GM23248 (cell line): ENCODE measurements around the gene PCDHGC3.

Experiments
- EZH2 ChIP-seq: fragments of 200-600 bp; sonication (generic); IDR thresholded peaks from 2 replicates; pipeline ENCODE4 v1.6.1; 2018; ENCODE audit warnings: antibody characterized with exemption, mild to moderate bottlenecking; ENCODE audit not compliant: insufficient read depth, poor library complexity, severe bottlenecking
- EZH2phosphoT487 ChIP-seq: fragments of 200-600 bp; sonication (generic); IDR thresholded peaks from 2 replicates; pipeline ENCODE4 v1.6.1; 2018; ENCODE audit warnings: antibody characterized with exemption, moderate library complexity, mild to moderate bottlenecking, low read depth; ENCODE audit not compliant: insufficient read depth

DNA sequence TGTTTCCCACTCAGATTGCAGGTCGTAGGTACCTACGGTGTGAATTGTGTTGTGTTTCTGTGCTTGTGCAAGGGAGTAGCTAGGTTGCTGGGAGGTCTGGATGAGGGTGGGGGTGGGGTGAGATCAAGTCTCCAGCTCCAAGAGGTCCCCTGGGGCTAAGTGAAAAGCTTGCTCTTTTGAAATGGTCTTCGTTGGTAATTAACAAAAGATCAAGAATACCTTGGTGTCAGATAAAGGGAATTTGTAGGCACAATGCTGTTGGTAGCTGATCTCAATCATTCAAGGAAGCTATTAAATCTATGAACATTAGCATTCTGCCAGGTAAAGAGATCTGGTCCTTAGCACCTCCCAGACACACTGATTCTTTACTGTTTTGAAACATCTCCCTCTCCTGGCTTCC, 8.1 kb downstream of the PCDHGC3 start:
- no peak for TF ChIP-seq EZH2
- no peak for TF ChIP-seq EZH2phosphoT487
